Thoracic aorta (tissue), 2 donors: ENCODE measurements around the gene ZP3. TPM values are rescaled to one million over a fixed set of nuclear protein-coding genes. Genes with fewer than 3 reads are reported as not detected.
"Not testable (repeated sequence)": the region's sequence is repeated elsewhere in the genome, so short reads cannot be mapped to it uniquely, and the experiment has no call there.

Source experiments
- ATAC-seq: fragments of 150-250 bp; one replicate; pipeline ENCODE4 v1.8.0; 2017; ENCODE audit warnings: low read depth; ENCODE audit not compliant: insufficient number of reproducible peaks, low FRiP score
- DNase-seq: peaks from one replicate; pipeline ENCODE4 v3.0.0-alpha.2; 2020; ENCODE audit warnings: low spot score
- H3K27ac ChIP-seq, 2 donors: fragments of 200-600 bp; sonication (generic); 1 replicate in 1 of 2; 2 replicates in 1 of 2; pipeline ENCODE4 v1.5.1; 2016; ENCODE audit warnings: mild to moderate bottlenecking in 2 of 2, moderate library complexity in 2 of 2
- H3K27me3 ChIP-seq: fragments of 200-600 bp; sonication (generic); replicated peaks from 2 replicates; pipeline ENCODE4 v1.6.0; 2016; ENCODE audit warnings: mild to moderate bottlenecking; ENCODE audit not compliant: insufficient read depth
- H3K36me3 ChIP-seq: fragments of 200-600 bp; sonication (generic); one replicate; pipeline ENCODE4 v1.5.1; 2016
- H3K4me1 ChIP-seq, 2 donors: fragments of 200-600 bp; sonication (generic); 1 replicate in 1 of 2; 2 replicates in 1 of 2; pipeline versions ENCODE4 v1.5.1 to v1.6.0; 2016; ENCODE audit warnings: low read depth in 2 of 2, mild to moderate bottlenecking in 1 of 2; ENCODE audit not compliant: control insufficient read depth in 1 of 2
- H3K4me3 ChIP-seq: fragments of 200-600 bp; sonication (generic); 2 replicates; pipeline ENCODE4 v1.5.1; 2016; ENCODE audit warnings: mild to moderate bottlenecking
- H3K9me3 ChIP-seq: fragments of 200-600 bp; sonication (generic); 2 replicates; pipeline ENCODE4 v1.5.1; 2016
- total RNA-seq, 2 donors: library from RNA; depleted of rRNA; stranded (reverse); fragments of >200 nt; gene quantifications; one replicate each; pipeline versions ENCODE4 v1.1.0 to v1.2.3, GENCODE V29; 2016

Gene ZP3
- total RNA-seq, 2 donors from 2014 or later = 1.6 TPM

GRCh38 chr7:76487969-76488368 is 63.2 kb downstream of the ZP3 start:
- not testable (repeated sequence) for H3K27ac ChIP-seq, H3K36me3 ChIP-seq, ATAC-seq, H3K4me3 ChIP-seq, DNase-seq, H3K27me3 ChIP-seq, H3K9me3 ChIP-seq, H3K4me1 ChIP-seq

Other genes starting within 250 kb of the ZP3 start
- 1 to 10 TPM; 1.6 to 4.3 TPM for gene SRRM3, start 223.1 kb upstream of the ZP3 start, total RNA-seq
- gene HSPB1, start 122.3 kb upstream of the ZP3 start, total RNA-seq = 1,000 to 10,000 TPM; 1,835 to 2,623 TPM
- 100 to 1,000 TPM in 1 of 2 donors, 10 to 100 TPM in 1; 63.2 to 129 TPM for gene YWHAG, start 66.0 kb upstream of the ZP3 start, total RNA-seq
- gene SSC4D, start 15.3 kb upstream of the ZP3 start, total RNA-seq = 1 to 10 TPM; 1.5 to 3.2 TPM
- 10 to 100 TPM; 19.1 to 21.3 TPM for gene DTX2, start 36.8 kb downstream of the ZP3 start, total RNA-seq
- 1 to 10 TPM; 3.9 to 5.1 TPM for gene UPK3B, start 85.6 kb downstream of the ZP3 start, total RNA-seq
- gene SPDYE16, start 118.3 kb downstream of the ZP3 start, total RNA-seq = 1 to 10 TPM in 1 of 2 donors, under 1 TPM in 1; 0.28 to 1.4 TPM
- gene POMZP3, start 202.3 kb downstream of the ZP3 start, total RNA-seq = 1 to 10 TPM; 6.8 to 7.3 TPM